HepG2 (cell line): ENCODE data around the gene C2orf15. TPM values are rescaled to one million over a fixed set of nuclear protein-coding genes. Genes with fewer than 3 reads are reported as not detected.

Experiments used
- ATAC-seq: fragments of 200-7000 bp; cut with Tn5 transposase; 3 replicates; pipeline ENCODE4 v1.9.1; 2020; ENCODE audit warnings: mild to moderate bottlenecking, moderate library complexity
- BruUV-seq: library from RNA; stranded (reverse); fragments of 400-500 nt; replicated peaks from 2 replicates; lab custom pipeline; 2021; lab: Mats Ljungman, UMichigan
- CTCF ChIA-PET: fragments of 300-600 bp; formaldehyde crosslinking; extraction: SDS; loops from one replicate; lab custom pipeline; 2021; ENCODE audit warnings: low total read pairs, inconsistent platforms, low intra/inter-chr PET ratio; lab: Yijun Ruan, JAX
- POLR2A ChIA-PET: fragments of 350-600 bp; sonication (Branson Sonifier 250); formaldehyde crosslinking; loops from one replicate; lab custom pipeline; 2020; ENCODE audit warnings: antibody characterized with exemption, inconsistent platforms; lab: Yijun Ruan, JAX
- DNase-seq: peaks from one replicate; pipeline ENCODE4 v3.0.0-alpha.2; 2015; ENCODE audit warnings: low spot score
- FAIRE-seq: peaks from 3 replicates; lab custom pipeline; 2011; peaks lifted over from hg19 to GRCh38; lab: Jason Lieb, UNC
- H2AFZ ChIP-seq: one replicate; pipeline ENCODE4 v1.6.1; 2011; ENCODE audit warnings: low read length, inconsistent platforms
- H3K27ac ChIP-seq: fragments of 300-600 bp; 3 replicates; pipeline ENCODE4 v1.8.0; 2011; ENCODE audit warnings: mixed run types, mild to moderate bottlenecking, mixed read lengths, low read length, inconsistent platforms; ENCODE audit not compliant: insufficient read depth; ENCODE audit errors: extremely low read length
- H3K27me3 ChIP-seq, 2 experiments: fragments of 200-600 bp in 1 of 2; 2 replicates in 1 of 2; 3 replicates in 1 of 2; pipeline versions ENCODE4 v1.6.0 to v1.8.0; 2011; ENCODE audit warnings: low read length in 2 of 2, mild to moderate bottlenecking in 2 of 2, moderate library complexity in 2 of 2, inconsistent platforms in 1 of 2; ENCODE audit not compliant: insufficient read depth in 2 of 2, control insufficient read depth in 1 of 2
- H3K36me3 ChIP-seq, 2 experiments: fragments of 200-600 bp in 1 of 2; replicated peaks in 1 of 2; 2 replicates in 1 of 2; 3 replicates in 1 of 2; pipeline versions ENCODE4 v1.5.1 to v1.8.0; 2011; ENCODE audit warnings: low read length in 2 of 2, inconsistent platforms in 1 of 2; ENCODE audit not compliant: insufficient read depth in 2 of 2, control insufficient read depth in 1 of 2
- H3K4me1 ChIP-seq: 2 replicates; pipeline ENCODE4 v1.5.1; 2012; ENCODE audit warnings: low read length, inconsistent platforms; ENCODE audit not compliant: insufficient read depth
- H3K4me2 ChIP-seq: 2 replicates; pipeline ENCODE4 v1.6.0; 2011; ENCODE audit warnings: low read depth, low read length, inconsistent platforms
- H3K4me3 ChIP-seq, 3 experiments: fragments of 200-600 bp in 1 of 3; sonication (generic), shearing (Covaris generic) in 1 of 3; replicated peaks in 1 of 3; 2 replicates each; pipeline ENCODE4 v1.5.1; 2011 to 2016; ENCODE audit warnings: low read length in 3 of 3, inconsistent platforms in 2 of 3, low read depth in 2 of 3, mild to moderate bottlenecking in 2 of 3, control low read depth in 1 of 3, mixed read lengths in 1 of 3; ENCODE audit not compliant: insufficient read depth in 1 of 3
- H3K79me2 ChIP-seq: one replicate; pipeline ENCODE4 v1.6.1; 2011; ENCODE audit warnings: low read length, inconsistent platforms; ENCODE audit not compliant: insufficient read depth
- H3K9ac ChIP-seq: 2 replicates; pipeline ENCODE4 v1.6.0; 2011; ENCODE audit warnings: mild to moderate bottlenecking, low read depth, low read length, inconsistent platforms; ENCODE audit not compliant: insufficient read depth
- H3K9me3 ChIP-seq: 2 replicates; pipeline ENCODE4 v1.5.1; 2012; ENCODE audit warnings: mild to moderate bottlenecking, low read length
- H4K20me1 ChIP-seq: 2 replicates; pipeline ENCODE4 v1.6.0; 2011; ENCODE audit warnings: inconsistent platforms, mild to moderate bottlenecking, low read length, moderate library complexity; ENCODE audit not compliant: insufficient read depth
- CENPX ChIP-seq: sonication (generic); formaldehyde crosslinking; IDR thresholded peaks from 2 replicates; pipeline ENCODE4 v1.9.0; 2021; ENCODE audit warnings: mild to moderate bottlenecking, missing genetic modification reagents, moderate library complexity
- SMC3 ChIP-seq: IDR thresholded peaks from 2 replicates; pipeline ENCODE4 v1.6.1; 2011; ENCODE audit warnings: low read length, improper control_type of control experiment
- WGBS: methylation state at CpG from one replicate; pipeline ENCODE4 v1.1.6; 2017; ENCODE audit warnings: low lambda C conversion rate; 5-methylcytosine and 5-hydroxymethylcytosine counted together
- in situ Hi-C: cut with HindIII; loops from 2 replicates; pipeline ENCODE4 v1.10.0; 2017; ENCODE audit warnings: low pct_unique_long_range_greater_than_20kb; ENCODE audit not compliant: extremely low pct_ligation_motif_present
- intact Hi-C: fragments of 100-400 bp; cut with micrococcal nuclease; formaldehyde crosslinking; loops from one replicate; pipeline ENCODE4 v1.10.0; 2022; ENCODE audit not compliant: unreplicated experiment
- polyA plus RNA-seq, 8 experiments: library from polyadenylated mRNA; depleted of rRNA in 3 of 8; stranded (reverse) in 7 of 8; unstranded in 1 of 8; fragments of >200 nt; fragmentation: Illumina TruSeq in 4 of 8; extraction: Trizol in 4 of 8; gene quantifications; 2 replicates each; pipeline versions ENCODE4 v1.2.1 to v1.2.3, GENCODE V29; 2011 to 2016; ENCODE audit warnings: low read depth in 4 of 8, missing spikeins in 1 of 8, mixed read lengths in 1 of 8; ENCODE audit not compliant: insufficient read depth in 1 of 8
- total RNA-seq, 5 experiments: library from RNA; depleted of rRNA; stranded (reverse); fragments of >200 nt; fragmentation: Illumina TruSeq; extraction: Trizol; gene quantifications; 2 replicates each; pipeline ENCODE4 v1.2.3, GENCODE V29; 2016; ENCODE audit warnings: low read depth in 1 of 5

C2orf15 gene
- total and polyA plus RNA-seq, 2 of the 13 experiments (the other 11 are each of a cell fraction or from before 2014, with no cell fraction given): 5.5 to 8.3 TPM

GRCh38 chr2:99166218-99166617, 24.7 kb downstream of the C2orf15 start:
- no peak for ATAC-seq
- CTCF ChIA-PET: no interaction called here
- Histone ChIP-seq H3K79me2 (no peaks in the 10 kb centered on the region), H2AFZ (no peak overlapping the region), H3K9ac (no peak overlapping the region), H4K20me1 (no peaks in the 10 kb centered on the region), H3K9me3 (no peaks in the 10 kb centered on the region), H3K4me1 (no peaks in the 10 kb centered on the region), H3K27ac (no peak overlapping the region), H3K4me2 (no peak overlapping the region), H3K36me3 (peaks cover 10 to 34% of the 10 kb centered on the region in 2 experiments), H3K4me3 (no peak overlapping the region), H3K27me3 (no peaks in the 10 kb centered on the region)
- no peak for DNase-seq
- in situ Hi-C loops: no loop called here
- no peak for FAIRE-seq
- no peak for TF ChIP-seq CENPX (CRISPR knock-in tag)
- BruUV-seq: no TSS peak
- WGBS: 83% methylated on average over 5 of the region's 5 CpGs
- POLR2A ChIA-PET: interaction anchor here (1.9 to 2.9 kb wide), 2 partner anchors 11 to 15 kb away, joined by 7 to 9 read pairs; partner anchors contain the start of genes LIPT1, MITD1, MRPL30 and TSGA10
- intact Hi-C loops: no loop called here

GRCh38 chr2:99169534-99169933, 28.0 kb downstream of the C2orf15 start:
- in situ Hi-C loops (no loop called here), intact Hi-C loops (no loop called here)
- Histone ChIP-seq H3K36me3 (peaks cover 11 to 39% of the 10 kb centered on the region in 2 experiments), H3K27ac (no peak overlapping the region), H3K4me1 (no peaks in the 10 kb centered on the region), H3K4me3 (no peak overlapping the region), H2AFZ (no peak overlapping the region), H3K9me3 (no peaks in the 10 kb centered on the region), H4K20me1 (no peaks in the 10 kb centered on the region), H3K4me2 (no peak overlapping the region), H3K79me2 (no peaks in the 10 kb centered on the region), H3K27me3 (no peaks in the 10 kb centered on the region), H3K9ac (no peak overlapping the region)
- no TSS peak for BruUV-seq
- CTCF ChIA-PET: no interaction called here
- FAIRE-seq (no peak), ATAC-seq (no peak), DNase-seq (no peak)
- 84% methylated on average over 1 of the region's 1 CpG for WGBS
- POLR2A ChIA-PET: no interaction called here
- no peak for TF ChIP-seq SMC3
